ENCODE results near the gene HMCN1. TPM values are rescaled to one million over a fixed set of nuclear protein-coding genes. Genes with fewer than 3 reads are reported as not detected.
"Not testable (repeated sequence)": the region's sequence is repeated elsewhere in the genome, so short reads cannot be mapped to it uniquely, and the experiment has no call there.

The HMCN1 gene
- total RNA-seq, 2 donors from 2014 or later: 1.3 to 3.7 TPM

GRCh38 chr1:185874246-185874645 lies 140.1 kb downstream of the HMCN1 start:
- intact Hi-C loops (cut with DNase I): no loop called here
- Histone ChIP-seq H3K27me3 (no peaks in the 10 kb centered on the region), H3K36me3 (no peaks in the 10 kb centered on the region), H3K9me3 (no peaks in the 10 kb centered on the region), H3K9ac (ENCODE audit: low read depth in 2 of 2, low read length in 2 of 2) (no peak overlapping the region), H3K27ac (no peak overlapping the region), H3K4me1 (no peaks in the 10 kb centered on the region), H3K4me3 (no peak overlapping the region)
- no peak for DNase-seq
- no peak for TF ChIP-seq CTCF (IDR thresholded peaks at IDR 0.05)

- intact Hi-C loops (cut with DNase I): no loop called here
- no peak overlapping the region for H3K27ac ChIP-seq
- no peaks in the 10 kb centered on the region for H3K4me1 ChIP-seq
- H3K36me3 ChIP-seq: no peaks in the 10 kb centered on the region
- no peak overlapping the region for H3K4me3 ChIP-seq
- H3K9ac ChIP-seq (ENCODE audit: low read depth in 2 of 2, low read length in 2 of 2): no peak overlapping the region
- no peak for TF ChIP-seq CTCF (IDR thresholded peaks at IDR 0.05)
- H3K9me3 ChIP-seq: no peaks in the 10 kb centered on the region
- DNase-seq: no peak
- no peaks in the 10 kb centered on the region for H3K27me3 ChIP-seq
Measured at GRCh38 chr1:185880330-185880729, 146.1 kb downstream of the HMCN1 start.

GRCh38 chr1:185880779-185881333 lies 146.7 kb downstream of the HMCN1 start:
- H3K9me3 ChIP-seq: no peaks in the 10 kb centered on the region
- TF ChIP-seq CTCF (IDR thresholded peaks at IDR 0.05): no peak
- intact Hi-C loops (cut with DNase I): no loop called here
- DNase-seq: no peak
- H3K4me1 ChIP-seq: no peaks in the 10 kb centered on the region
- H3K36me3 ChIP-seq: no peaks in the 10 kb centered on the region
- no peak overlapping the region for H3K4me3 ChIP-seq
- H3K9ac ChIP-seq (ENCODE audit: low read depth in 2 of 2, low read length in 2 of 2): no peak overlapping the region
- H3K27ac ChIP-seq: no peak overlapping the region
- no peaks in the 10 kb centered on the region for H3K27me3 ChIP-seq

GRCh38 chr1:185886046-185886445 lies 151.9 kb downstream of the HMCN1 start:
- intact Hi-C loops (cut with DNase I): no loop called here
- H3K27ac ChIP-seq: no peak overlapping the region
- H3K4me3 ChIP-seq: no peak overlapping the region
- H3K27me3 ChIP-seq: no peaks in the 10 kb centered on the region
- DNase-seq: no peak
- no peaks in the 10 kb centered on the region for H3K9me3 ChIP-seq
- no peak for TF ChIP-seq CTCF (IDR thresholded peaks at IDR 0.05)
- H3K4me1 ChIP-seq: no peaks in the 10 kb centered on the region
- no peaks in the 10 kb centered on the region for H3K36me3 ChIP-seq
- H3K9ac ChIP-seq (ENCODE audit: low read depth in 2 of 2, low read length in 2 of 2): no peak overlapping the region

GRCh38 chr1:185886671-185887070 lies 152.5 kb downstream of the HMCN1 start:
- TF ChIP-seq CTCF (IDR thresholded peaks at IDR 0.05): no peak
- H3K4me1 ChIP-seq: no peaks in the 10 kb centered on the region
- H3K4me3 ChIP-seq: no peak overlapping the region
- no peaks in the 10 kb centered on the region for H3K36me3 ChIP-seq
- no peak for DNase-seq
- H3K27ac ChIP-seq: no peak overlapping the region
- no peak overlapping the region for H3K9ac ChIP-seq (ENCODE audit: low read depth in 2 of 2, low read length in 2 of 2)
- intact Hi-C loops (cut with DNase I): no loop called here
- H3K27me3 ChIP-seq: no peaks in the 10 kb centered on the region
- H3K9me3 ChIP-seq: no peaks in the 10 kb centered on the region

- DNase-seq; H3K4me1 ChIP-seq; H3K9me3 ChIP-seq; H3K36me3 ChIP-seq; H3K27ac ChIP-seq; intact Hi-C loops (cut with DNase I); H3K4me3 ChIP-seq; H3K9ac ChIP-seq (ENCODE audit: low read depth in 2 of 2, low read length in 2 of 2); H3K27me3 ChIP-seq: not testable (repeated sequence)
Measured at GRCh38 chr1:185892831-185893403, 158.7 kb downstream of the HMCN1 start.

Data from colonic mucosa (tissue), 4 donors.